AG04450 (cell line): ENCODE results near the gene CLTCL1. TPM values are rescaled to one million over a fixed set of nuclear protein-coding genes. Genes with fewer than 3 reads are reported as not detected.
"Not testable (repeated sequence)": the region's sequence is repeated elsewhere in the genome, so short reads cannot be mapped to it uniquely, and the experiment has no call there.

ENCODE experiments used
- CTCF ChIA-PET: fragments of 300-600, 350-600 bp; formaldehyde crosslinking; extraction: SDS; loops from one replicate; lab custom pipeline; 2022; ENCODE audit warnings: antibody characterized with exemption, inconsistent platforms; lab: Charles Lee
- POLR2A ChIA-PET: fragments of 350-600 bp; formaldehyde crosslinking; extraction: SDS; loops from one replicate; lab custom pipeline; 2021; ENCODE audit warnings: antibody characterized with exemption, inconsistent platforms; lab: Yijun Ruan, JAX
- DNase-seq: peaks from one replicate; pipeline ENCODE4 v3.0.0-alpha.2; 2011; ENCODE audit warnings: low read depth, low spot score
- H3K27ac ChIP-seq: one replicate; pipeline ENCODE4 v1.5.1; 2012; ENCODE audit warnings: low read depth, low read length, control low read depth
- H3K27me3 ChIP-seq: one replicate; pipeline ENCODE4 v1.6.0; 2012; ENCODE audit warnings: low read length; ENCODE audit not compliant: control insufficient read depth, insufficient read depth
- H3K4me3 ChIP-seq: 2 replicates; pipeline ENCODE4 v1.5.1; 2011; ENCODE audit warnings: mild to moderate bottlenecking, low read depth, low read length, control low read depth
- H3K9me3 ChIP-seq: 2 replicates; pipeline ENCODE4 v1.5.1; 2012; ENCODE audit warnings: low read length; ENCODE audit not compliant: control insufficient read depth, insufficient read depth
- polyA plus RNA-seq: library from polyadenylated mRNA; depleted of rRNA; stranded (reverse); fragments of >200 nt; gene quantifications from 2 replicates; pipeline ENCODE4 v1.2.3, GENCODE V29; 2011
- TF ChIP-seq, protein P1 (sequence below): IDR thresholded peaks from 2 replicates; pipeline ENCODE4 v1.5.1; 2011; ENCODE audit warnings: low read depth, low read length, control low read depth, inconsistent platforms

The CLTCL1 gene
- polyA plus RNA-seq, 1 experiment: 6.6 TPM

DNA sequence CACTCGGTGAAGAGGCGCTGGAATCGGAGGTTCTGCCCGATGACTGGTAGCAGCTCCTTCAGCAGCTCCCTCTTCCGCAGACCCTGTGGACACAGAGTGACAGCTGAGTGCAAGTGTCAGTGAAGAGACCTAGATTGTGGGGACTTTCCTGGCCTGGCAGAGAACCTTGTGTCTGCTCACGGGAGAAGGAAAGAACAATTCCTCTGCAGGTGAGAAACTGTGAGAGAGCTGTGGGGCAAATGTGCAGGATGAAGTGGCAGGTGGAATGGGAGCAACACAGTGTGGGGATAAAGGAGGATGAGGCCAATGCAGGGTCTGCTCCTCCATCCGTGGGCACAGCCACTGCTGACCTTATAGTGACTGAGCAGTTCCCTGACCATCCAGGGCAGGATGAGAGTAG, 40.0 kb upstream of the CLTCL1 start:
- no peak for DNase-seq
- no peak overlapping the region for H3K4me3 ChIP-seq
- peaks cover 3% of the 10 kb centered on the region for H3K9me3 ChIP-seq
- TF ChIP-seq, protein P1, sequence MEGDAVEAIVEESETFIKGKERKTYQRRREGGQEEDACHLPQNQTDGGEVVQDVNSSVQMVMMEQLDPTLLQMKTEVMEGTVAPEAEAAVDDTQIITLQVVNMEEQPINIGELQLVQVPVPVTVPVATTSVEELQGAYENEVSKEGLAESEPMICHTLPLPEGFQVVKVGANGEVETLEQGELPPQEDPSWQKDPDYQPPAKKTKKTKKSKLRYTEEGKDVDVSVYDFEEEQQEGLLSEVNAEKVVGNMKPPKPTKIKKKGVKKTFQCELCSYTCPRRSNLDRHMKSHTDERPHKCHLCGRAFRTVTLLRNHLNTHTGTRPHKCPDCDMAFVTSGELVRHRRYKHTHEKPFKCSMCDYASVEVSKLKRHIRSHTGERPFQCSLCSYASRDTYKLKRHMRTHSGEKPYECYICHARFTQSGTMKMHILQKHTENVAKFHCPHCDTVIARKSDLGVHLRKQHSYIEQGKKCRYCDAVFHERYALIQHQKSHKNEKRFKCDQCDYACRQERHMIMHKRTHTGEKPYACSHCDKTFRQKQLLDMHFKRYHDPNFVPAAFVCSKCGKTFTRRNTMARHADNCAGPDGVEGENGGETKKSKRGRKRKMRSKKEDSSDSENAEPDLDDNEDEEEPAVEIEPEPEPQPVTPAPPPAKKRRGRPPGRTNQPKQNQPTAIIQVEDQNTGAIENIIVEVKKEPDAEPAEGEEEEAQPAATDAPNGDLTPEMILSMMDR: no peak
- POLR2A ChIA-PET: no interaction called here
- H3K27ac ChIP-seq: no peak overlapping the region
- no peaks in the 10 kb centered on the region for H3K27me3 ChIP-seq
- CTCF ChIA-PET: no interaction called here

- no peak overlapping the region for H3K27ac ChIP-seq
- H3K27me3 ChIP-seq: no peaks in the 10 kb centered on the region
- DNase-seq: no peak
- peaks cover 3% of the 10 kb centered on the region; the same call in 1 of the 2 replicates for H3K9me3 ChIP-seq
- no peak overlapping the region for H3K4me3 ChIP-seq
- CTCF ChIA-PET: no interaction called here
- POLR2A ChIA-PET: interaction anchor here (0.6 kb wide), 1 partner anchor 33 kb away, joined by 4 read pairs; no protein-coding TSS in a partner anchor
- TF ChIP-seq, protein P1: no peak
These were observed 39.4 kb upstream of the CLTCL1 start for GRCh38 chr22:19330865-19331418.

DNA sequence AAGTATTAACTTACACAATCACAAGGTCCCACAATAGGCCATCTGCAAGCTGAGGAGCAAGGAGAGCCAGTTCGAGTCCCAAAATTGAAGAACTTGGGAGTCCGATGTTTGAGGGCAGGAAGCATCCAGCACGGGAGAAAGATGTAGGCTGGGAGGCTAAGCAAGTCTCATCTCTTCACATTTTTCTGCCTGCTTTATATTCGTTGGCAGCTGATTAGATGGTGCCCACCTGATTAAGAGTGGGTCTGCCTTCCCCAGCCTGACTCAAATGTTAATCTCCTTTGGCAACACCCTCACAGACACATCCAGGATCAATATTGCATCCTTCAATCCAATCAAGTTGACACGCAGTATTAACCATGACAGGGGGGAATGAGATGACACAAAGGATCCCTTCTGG, 38.7 kb upstream of the CLTCL1 start:
- H3K9me3 ChIP-seq, H3K27me3 ChIP-seq, DNase-seq, H3K4me3 ChIP-seq, H3K27ac ChIP-seq, CTCF ChIA-PET: not testable (repeated sequence)
- POLR2A ChIA-PET: interaction anchor here (0.6 kb wide), 1 partner anchor 33 kb away, joined by 4 read pairs; no protein-coding TSS in a partner anchor

GRCh38 chr22:19329454-19329853, 37.9 kb upstream of the CLTCL1 start:
- H3K4me3 ChIP-seq: no peak overlapping the region
- H3K9me3 ChIP-seq: peaks cover 3% of the 10 kb centered on the region; the same call in 1 of the 2 replicates
- H3K27me3 ChIP-seq: no peaks in the 10 kb centered on the region
- CTCF ChIA-PET: interaction anchor here (1.1 kb wide), 1 partner anchor 150 kb away, joined by 3 read pairs; no protein-coding TSS in a partner anchor
- POLR2A ChIA-PET: no interaction called here
- no peak for DNase-seq
- H3K27ac ChIP-seq: peak overlapping the region; percentile 11
- TF ChIP-seq, protein P1: no peak

- DNase-seq: no peak
- Histone ChIP-seq H3K9me3 (no peaks in the 10 kb centered on the region), H3K27ac (no peak overlapping the region), H3K4me3 (no peak overlapping the region), H3K27me3 (no peaks in the 10 kb centered on the region)
- ChIA-PET CTCF (no interaction called here), POLR2A (no interaction called here)
- TF ChIP-seq, protein P1: no peak
These were observed 33.9 kb upstream of the CLTCL1 start for GRCh38 chr22:19325296-19325948.

- POLR2A ChIA-PET, H3K27ac ChIP-seq, DNase-seq: not testable (repeated sequence)
These were observed 31.9 kb upstream of the CLTCL1 start for GRCh38 chr22:19323420-19323819.

More at GRCh38 chr22:19323420-19323819, 31.9 kb upstream of the CLTCL1 start:
- H3K27me3 ChIP-seq, H3K4me3 ChIP-seq, H3K9me3 ChIP-seq, CTCF ChIA-PET: not testable (repeated sequence)
